Muscle of leg (tissue), 11 donors: ENCODE data around the gene ANKFN1. TPM values are rescaled to one million over a fixed set of nuclear protein-coding genes. Genes with fewer than 3 reads are reported as not detected.
A peak's percentile ranks its signal among the peaks of the same experiment; 100 is the strongest.

Experiments used
- DNase-seq: peaks from one replicate; pipeline ENCODE4 v3.0.0; 2013
- H3K27ac ChIP-seq: one replicate; pipeline ENCODE4 v1.5.1; 2013; ENCODE audit warnings: mild to moderate bottlenecking, low read length, control low read depth
- H3K27me3 ChIP-seq: one replicate; pipeline ENCODE4 v1.6.1; 2013; ENCODE audit warnings: low read length; ENCODE audit not compliant: control insufficient read depth, insufficient read depth
- H3K36me3 ChIP-seq: one replicate; pipeline ENCODE4 v1.6.1; 2013; ENCODE audit warnings: low read length; ENCODE audit not compliant: control insufficient read depth, insufficient read depth
- H3K4me1 ChIP-seq: one replicate; pipeline ENCODE4 v1.6.1; 2013; ENCODE audit warnings: low read length; ENCODE audit not compliant: control insufficient read depth, insufficient read depth
- H3K4me3 ChIP-seq: one replicate; pipeline ENCODE4 v1.5.1; 2013; ENCODE audit warnings: low read length, control low read depth
- H3K9me3 ChIP-seq: replicated peaks from 2 replicates; pipeline ENCODE4 v1.6.1; 2013; ENCODE audit warnings: low read depth, low read length; ENCODE audit not compliant: control insufficient read depth
- WGBS: methylation state at CpG from one replicate; pipeline ENCODE4 v1.1.5; 2013; ENCODE audit warnings: missing lambda C conversion rate; ENCODE audit not compliant: insufficient coverage; 5-methylcytosine and 5-hydroxymethylcytosine counted together
- polyA plus RNA-seq, 8 donors: library from polyadenylated mRNA; unstranded; fragments of 120-200 nt; gene quantifications; one replicate each; pipeline versions ENCODE4 v1.2.1 to v1.2.3, GENCODE V29; 2013; ENCODE audit warnings: inconsistent platforms in 1 of 8, low replicate concordance in 1 of 8; ENCODE audit not compliant: insufficient read length in 8 of 8, insufficient read depth in 1 of 8
- total RNA-seq: library from RNA; stranded (reverse); fragments of 120-200 nt; gene quantifications from one replicate; pipeline ENCODE4 v1.2.4, GENCODE V29; 2013

ANKFN1 gene
- total and polyA plus RNA-seq, 9 donors, result 0.10 to 0.91 (median 0.39) TPM

- no peaks in the 10 kb centered on the region for H3K36me3 ChIP-seq
- DNase-seq, result no peak
- H3K4me3 ChIP-seq, result no peak overlapping the region
- no peaks in the 10 kb centered on the region for H3K27me3 ChIP-seq
- no peak overlapping the region for H3K27ac ChIP-seq
- H3K9me3 ChIP-seq, result no peaks in the 10 kb centered on the region
- no peaks in the 10 kb centered on the region for H3K4me1 ChIP-seq
- 80% methylated on average over 2 of the region's 4 CpGs for WGBS
Observed at GRCh38 chr17:56425483-56425882, 272.2 kb downstream of the ANKFN1 start.

DNA sequence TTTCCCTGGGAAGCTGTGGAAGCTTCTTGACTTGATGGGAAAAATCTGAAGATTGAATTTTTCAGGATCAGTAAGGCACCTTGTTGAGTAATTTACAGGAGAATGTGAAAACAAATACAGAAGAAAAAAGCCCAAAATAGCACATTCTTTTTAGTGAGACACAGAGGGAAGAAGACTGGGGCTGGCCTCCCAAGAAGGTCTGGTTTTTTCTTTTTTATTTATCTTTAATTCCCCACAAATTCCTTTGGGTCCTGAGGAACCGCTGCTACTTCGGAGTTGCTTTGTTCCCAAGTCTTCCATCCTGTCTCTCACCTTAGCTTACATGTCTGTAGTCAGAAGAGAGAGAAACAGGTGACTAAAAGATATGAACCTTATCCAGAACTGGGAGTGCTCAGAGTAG, 273.6 kb downstream of the ANKFN1 start:
- Histone ChIP-seq H3K27me3 (no peaks in the 10 kb centered on the region), H3K4me1 (no peaks in the 10 kb centered on the region), H3K4me3 (no peak overlapping the region), H3K36me3 (no peaks in the 10 kb centered on the region), H3K9me3 (no peaks in the 10 kb centered on the region), H3K27ac (no peak overlapping the region)
- WGBS, result no CpG with 5 or more reads among the region's 2 CpGs
- no peak for DNase-seq

DNA sequence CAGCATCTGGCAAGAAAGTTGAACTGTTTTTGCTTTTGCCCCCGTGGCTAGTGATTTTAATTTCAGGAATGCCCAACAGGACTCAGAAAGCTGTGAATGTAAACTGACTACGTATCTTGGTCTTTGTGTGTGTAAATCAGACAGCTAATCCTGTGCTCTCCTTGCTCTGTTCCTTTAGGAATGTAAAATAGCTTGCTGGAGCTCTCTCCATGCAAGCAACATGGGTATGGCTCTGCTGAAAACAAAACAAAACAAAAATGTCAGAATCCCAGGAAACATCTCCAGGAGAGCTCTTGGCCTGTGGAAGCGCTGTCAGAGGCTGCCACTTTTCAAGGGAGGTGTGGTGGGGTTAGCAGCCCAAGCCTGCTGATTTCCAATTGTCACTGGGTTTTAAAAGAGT, 278.5 kb downstream of the ANKFN1 start:
- no peaks in the 10 kb centered on the region for H3K27me3 ChIP-seq
- H3K9me3 ChIP-seq, result no peaks in the 10 kb centered on the region
- H3K4me1 ChIP-seq, result no peaks in the 10 kb centered on the region
- 38% methylated on average over 2 of the region's 3 CpGs for WGBS
- no peak for DNase-seq
- no peaks in the 10 kb centered on the region for H3K36me3 ChIP-seq
- H3K27ac ChIP-seq, result no peak overlapping the region
- H3K4me3 ChIP-seq, result no peak overlapping the region

DNA sequence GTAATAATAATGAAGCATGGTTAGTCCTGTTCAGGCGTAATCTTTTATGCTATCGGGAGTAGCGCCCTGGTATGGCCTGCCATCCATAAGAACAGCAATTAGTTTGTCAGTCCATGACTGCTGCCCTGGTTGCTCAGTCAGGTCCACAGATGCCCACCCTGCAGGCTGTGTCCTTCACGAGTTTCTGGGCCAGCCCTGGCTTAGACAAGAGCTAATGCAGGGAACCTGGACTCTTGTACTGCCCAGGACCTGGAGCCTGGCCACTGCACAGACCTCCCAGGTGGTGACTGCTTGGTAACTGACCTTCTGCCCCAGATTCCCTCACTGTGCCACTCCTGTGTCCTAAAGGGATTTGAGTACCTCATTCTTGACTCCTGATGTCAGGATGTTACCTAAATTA, 279.2 kb downstream of the ANKFN1 start:
- Histone ChIP-seq H3K36me3 (no peaks in the 10 kb centered on the region), H3K4me3 (no peak overlapping the region), H3K4me1 (no peaks in the 10 kb centered on the region), H3K27me3 (no peaks in the 10 kb centered on the region), H3K9me3 (no peaks in the 10 kb centered on the region), H3K27ac (no peak overlapping the region)
- DNase-seq, result no peak
- 81% methylated on average over 4 of the region's 4 CpGs for WGBS

DNA sequence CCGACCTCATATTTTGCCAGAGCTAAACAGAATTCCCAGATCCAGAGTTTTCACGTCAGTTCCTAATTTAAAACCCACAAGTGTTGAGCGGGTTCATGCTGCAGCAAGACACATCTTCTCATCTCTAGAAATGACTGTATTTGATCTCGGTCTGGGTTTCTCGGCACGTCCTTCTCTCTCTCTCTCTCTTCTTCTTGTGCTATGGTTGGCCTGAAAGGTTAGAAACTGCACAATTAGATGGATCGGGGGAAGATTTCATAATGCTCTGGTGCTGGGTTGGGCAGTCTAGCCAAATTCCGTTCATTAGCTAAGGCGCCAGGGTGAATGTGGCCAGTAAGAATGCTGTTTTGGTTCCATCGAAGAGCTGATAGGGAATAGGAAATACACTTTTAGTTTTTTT, 281.3 kb downstream of the ANKFN1 start:
- no peaks in the 10 kb centered on the region for H3K4me1 ChIP-seq
- H3K4me3 ChIP-seq, result no peak overlapping the region
- no peaks in the 10 kb centered on the region for H3K27me3 ChIP-seq
- DNase-seq, result no peak
- no peaks in the 10 kb centered on the region for H3K36me3 ChIP-seq
- H3K27ac ChIP-seq, result no peak overlapping the region
- 73% methylated on average over 6 of the region's 10 CpGs for WGBS
- no peaks in the 10 kb centered on the region for H3K9me3 ChIP-seq

GRCh38 chr17:56436142-56436541, 282.9 kb downstream of the ANKFN1 start:
- H3K4me3 ChIP-seq, result no peak overlapping the region
- H3K27ac ChIP-seq, result no peak overlapping the region
- no peaks in the 10 kb centered on the region for H3K9me3 ChIP-seq
- no peaks in the 10 kb centered on the region for H3K27me3 ChIP-seq
- no peaks in the 10 kb centered on the region for H3K36me3 ChIP-seq
- WGBS, result no CpG with 5 or more reads among the region's 4 CpGs
- no peaks in the 10 kb centered on the region for H3K4me1 ChIP-seq
- no peak for DNase-seq

DNA sequence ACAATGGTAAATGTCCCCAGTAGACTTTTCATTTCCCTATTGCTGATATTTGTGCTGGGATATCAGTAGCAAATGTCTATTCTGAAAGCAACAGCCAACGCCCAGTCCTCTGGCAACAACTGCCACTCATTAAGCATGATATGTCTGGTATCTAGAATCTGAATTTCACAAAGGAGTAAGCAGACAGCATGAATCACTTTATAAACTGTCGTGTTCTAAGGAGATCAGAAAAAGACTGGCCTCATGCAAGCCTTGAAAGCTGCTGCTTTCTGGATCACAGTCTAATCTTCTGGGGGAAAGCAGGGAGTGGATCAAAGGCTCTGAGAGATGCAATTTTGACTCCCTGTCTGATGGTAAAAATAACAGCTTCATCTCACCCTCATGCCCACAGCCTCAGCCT, 287.1 kb downstream of the ANKFN1 start:
- WGBS, result 29% methylated on average over 1 of the region's 2 CpGs
- Histone ChIP-seq H3K27me3 (no peaks in the 10 kb centered on the region), H3K27ac (no peak overlapping the region), H3K36me3 (no peaks in the 10 kb centered on the region), H3K4me1 (no peaks in the 10 kb centered on the region), H3K4me3 (no peak overlapping the region), H3K9me3 (no peaks in the 10 kb centered on the region)
- DNase-seq, result no peak

DNA sequence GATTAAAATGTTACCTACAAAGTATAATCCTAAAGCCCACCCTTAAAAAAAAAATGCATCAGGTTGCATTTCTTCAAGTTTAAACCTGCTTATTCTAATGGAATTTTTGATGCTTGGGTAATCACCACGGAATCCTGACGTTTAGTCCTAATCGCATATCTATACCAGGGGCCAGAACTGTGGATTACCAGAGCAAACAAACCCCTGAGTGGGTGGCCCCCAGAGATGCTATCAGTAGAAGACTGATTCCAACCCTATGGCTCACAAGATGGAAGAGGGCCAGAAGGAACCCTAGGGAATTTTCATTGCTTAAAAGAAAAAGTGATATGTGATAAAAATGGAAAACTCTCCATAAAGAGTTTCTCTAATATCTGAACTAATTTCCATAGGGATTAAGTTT, 288.0 kb downstream of the ANKFN1 start:
- Histone ChIP-seq H3K4me3 (no peak overlapping the region), H3K9me3 (no peaks in the 10 kb centered on the region), H3K27me3 (no peaks in the 10 kb centered on the region), H3K4me1 (no peaks in the 10 kb centered on the region), H3K36me3 (no peaks in the 10 kb centered on the region), H3K27ac (no peak overlapping the region)
- peak; percentile 47 for DNase-seq
- 0% methylated on average over 2 of the region's 3 CpGs for WGBS

- no peak overlapping the region for H3K27ac ChIP-seq
- DNase-seq, result peak; percentile 8
- WGBS, result 90% methylated on average over 2 of the region's 9 CpGs
- H3K4me3 ChIP-seq, result no peak overlapping the region
- no peaks in the 10 kb centered on the region for H3K4me1 ChIP-seq
- no peaks in the 10 kb centered on the region for H3K27me3 ChIP-seq
- no peaks in the 10 kb centered on the region for H3K36me3 ChIP-seq
- H3K9me3 ChIP-seq, result no peaks in the 10 kb centered on the region
Observed at GRCh38 chr17:56445692-56446411, 292.6 kb downstream of the ANKFN1 start.

DNA sequence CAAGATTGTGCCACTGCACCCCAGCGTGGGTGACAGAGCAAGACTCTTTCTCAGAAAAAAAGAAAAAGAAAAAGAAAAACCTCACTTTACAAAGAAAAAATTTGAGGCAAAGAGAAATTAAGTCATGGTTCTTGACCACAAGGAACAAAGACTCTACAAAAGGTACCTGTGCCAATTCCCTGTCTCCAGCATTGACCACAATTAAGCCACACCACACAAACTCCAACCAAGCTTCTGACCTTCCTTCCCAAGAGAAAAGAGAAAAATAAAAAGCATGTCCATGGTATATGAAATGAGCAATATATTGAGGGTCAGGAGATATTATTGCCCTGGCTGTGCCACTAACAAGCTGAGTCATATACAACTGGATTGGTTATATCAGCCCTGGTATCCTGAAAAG, 293.9 kb downstream of the ANKFN1 start:
- Histone ChIP-seq H3K4me1 (no peaks in the 10 kb centered on the region), H3K27ac (no peak overlapping the region), H3K4me3 (no peak overlapping the region), H3K36me3 (no peaks in the 10 kb centered on the region), H3K9me3 (no peaks in the 10 kb centered on the region), H3K27me3 (no peaks in the 10 kb centered on the region)
- no CpG with 5 or more reads among the region's 1 CpG for WGBS
- no peak for DNase-seq

GRCh38 chr17:56448371-56448770, 295.1 kb downstream of the ANKFN1 start:
- H3K36me3 ChIP-seq, result no peaks in the 10 kb centered on the region
- no peak overlapping the region for H3K4me3 ChIP-seq
- no peak overlapping the region for H3K27ac ChIP-seq
- no CpG with 5 or more reads among the region's 2 CpGs for whole genome bisulfite sequencing
- H3K9me3 ChIP-seq, result no peaks in the 10 kb centered on the region
- no peaks in the 10 kb centered on the region for H3K4me1 ChIP-seq
- H3K27me3 ChIP-seq, result no peaks in the 10 kb centered on the region
- no peak for DNase-seq
